ENCODE data around the gene RAP1GAP2. TPM values are rescaled to one million over a fixed set of nuclear protein-coding genes. Genes with fewer than 3 reads are reported as not detected.

Gene RAP1GAP2
- total RNA-seq, 4 donors from 2014 or later, result 0.85 to 2.4 (median 1.5) TPM

- intact Hi-C loops (cut with DNase I; ENCODE audit: low total_unique reads) (no loop called here), in situ Hi-C loops (cut with MboI; ENCODE audit: low sequenced_read_pairs in 4 of 4) (no loop called here)
- no peak overlapping the region for H3K27ac ChIP-seq
- DNase-seq (no peak), ATAC-seq (no peak)
- H3K36me3 ChIP-seq, result no peaks in the 10 kb centered on the region
- H3K4me3 ChIP-seq, result no peak overlapping the region
- H3K27me3 ChIP-seq, result peaks cover 5 to 14% (median 6%) of the 10 kb centered on the region in 3 donors
- no peaks in the 10 kb centered on the region for H3K9me3 ChIP-seq
- TF ChIP-seq POLR2A (IDR thresholded peaks at IDR 0.05), result no peak
- TF ChIP-seq, protein P1, sequence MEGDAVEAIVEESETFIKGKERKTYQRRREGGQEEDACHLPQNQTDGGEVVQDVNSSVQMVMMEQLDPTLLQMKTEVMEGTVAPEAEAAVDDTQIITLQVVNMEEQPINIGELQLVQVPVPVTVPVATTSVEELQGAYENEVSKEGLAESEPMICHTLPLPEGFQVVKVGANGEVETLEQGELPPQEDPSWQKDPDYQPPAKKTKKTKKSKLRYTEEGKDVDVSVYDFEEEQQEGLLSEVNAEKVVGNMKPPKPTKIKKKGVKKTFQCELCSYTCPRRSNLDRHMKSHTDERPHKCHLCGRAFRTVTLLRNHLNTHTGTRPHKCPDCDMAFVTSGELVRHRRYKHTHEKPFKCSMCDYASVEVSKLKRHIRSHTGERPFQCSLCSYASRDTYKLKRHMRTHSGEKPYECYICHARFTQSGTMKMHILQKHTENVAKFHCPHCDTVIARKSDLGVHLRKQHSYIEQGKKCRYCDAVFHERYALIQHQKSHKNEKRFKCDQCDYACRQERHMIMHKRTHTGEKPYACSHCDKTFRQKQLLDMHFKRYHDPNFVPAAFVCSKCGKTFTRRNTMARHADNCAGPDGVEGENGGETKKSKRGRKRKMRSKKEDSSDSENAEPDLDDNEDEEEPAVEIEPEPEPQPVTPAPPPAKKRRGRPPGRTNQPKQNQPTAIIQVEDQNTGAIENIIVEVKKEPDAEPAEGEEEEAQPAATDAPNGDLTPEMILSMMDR (IDR thresholded peaks at IDR 0.05 in 4 of 5, conservative IDR thresholded peaks at IDR 0.05 in 1 of 5), result no peak
- H3K4me1 ChIP-seq, result no peaks in the 10 kb centered on the region
Measured at GRCh38 chr17:2797637-2798036, 1.4 kb downstream of the RAP1GAP2 start.

DNA sequence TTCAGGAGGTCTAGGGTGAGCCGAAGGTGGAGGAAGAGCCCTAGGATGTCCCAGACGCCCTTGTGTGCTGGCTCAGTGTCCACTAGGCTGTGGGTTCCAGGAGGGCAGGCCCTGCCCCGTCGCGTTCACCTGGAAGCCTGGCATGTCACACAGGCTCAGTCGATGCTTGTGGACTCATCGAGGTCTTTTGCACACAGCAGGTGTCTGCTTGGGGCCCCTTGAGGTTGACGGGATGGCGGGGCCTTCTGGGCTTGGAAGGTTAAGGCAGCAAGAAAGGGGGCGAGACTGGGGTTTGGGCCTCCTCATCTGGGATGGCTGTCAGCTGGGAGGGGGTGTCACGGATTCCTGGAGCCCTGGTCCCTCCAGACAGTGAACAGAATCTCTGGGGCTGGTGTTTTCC, 1.9 kb downstream of the RAP1GAP2 start:
- TF ChIP-seq, protein P1 (IDR thresholded peaks at IDR 0.05 in 4 of 5, conservative IDR thresholded peaks at IDR 0.05 in 1 of 5), result no peak
- no peak for TF ChIP-seq POLR2A (IDR thresholded peaks at IDR 0.05)
- no peak overlapping the region for H3K4me3 ChIP-seq
- DNase-seq (no peak), ATAC-seq (no peak)
- H3K36me3 ChIP-seq, result no peaks in the 10 kb centered on the region
- no peaks in the 10 kb centered on the region for H3K9me3 ChIP-seq
- no peak overlapping the region for H3K27ac ChIP-seq
- no peaks in the 10 kb centered on the region for H3K4me1 ChIP-seq
- H3K27me3 ChIP-seq, result peaks cover 6 to 14% (median 9%) of the 10 kb centered on the region in 3 donors
- in situ Hi-C loops (cut with MboI; ENCODE audit: low sequenced_read_pairs in 4 of 4), result no loop called here
- intact Hi-C loops (cut with DNase I; ENCODE audit: low total_unique reads), result no loop called here

DNA sequence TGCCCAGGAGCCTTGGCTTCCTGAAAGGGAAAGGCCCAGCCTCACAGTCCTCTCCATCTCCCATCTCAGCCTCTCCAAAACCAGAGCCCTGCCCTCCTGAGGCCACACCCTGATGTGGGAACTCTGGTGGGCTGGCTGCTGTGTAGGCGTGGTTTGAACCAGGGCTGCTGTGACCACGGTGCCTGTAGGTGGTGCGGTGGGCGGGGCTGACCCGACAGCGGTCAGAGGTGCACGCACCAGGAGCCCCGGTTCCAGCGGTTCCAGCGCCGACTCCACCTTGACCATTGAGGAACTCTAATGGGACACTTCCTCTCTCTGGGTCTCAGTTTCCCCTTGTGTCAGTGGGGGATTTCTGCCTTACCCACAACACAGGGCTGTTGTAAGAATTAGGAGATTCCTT, 2.4 kb downstream of the RAP1GAP2 start:
- intact Hi-C loops (cut with DNase I; ENCODE audit: low total_unique reads) (no loop called here), in situ Hi-C loops (cut with MboI; ENCODE audit: low sequenced_read_pairs in 4 of 4) (no loop called here)
- Histone ChIP-seq H3K9me3 (no peaks in the 10 kb centered on the region), H3K4me3 (no peak overlapping the region), H3K4me1 (no peaks in the 10 kb centered on the region), H3K36me3 (no peaks in the 10 kb centered on the region), H3K27me3 (peaks cover 6 to 16% (median 9%) of the 10 kb centered on the region in 3 donors), H3K27ac (no peak overlapping the region)
- TF ChIP-seq, protein P1 (IDR thresholded peaks at IDR 0.05 in 4 of 5, conservative IDR thresholded peaks at IDR 0.05 in 1 of 5), result no peak
- TF ChIP-seq POLR2A (IDR thresholded peaks at IDR 0.05), result no peak
- DNase-seq (no peak), ATAC-seq (no peak)

- Histone ChIP-seq H3K27ac (no peak overlapping the region), H3K4me3 (no peak overlapping the region), H3K9me3 (no peaks in the 10 kb centered on the region), H3K36me3 (no peaks in the 10 kb centered on the region), H3K27me3 (peaks cover 6 to 16% (median 9%) of the 10 kb centered on the region in 3 donors), H3K4me1 (no peaks in the 10 kb centered on the region)
- intact Hi-C loops (cut with DNase I; ENCODE audit: low total_unique reads), result no loop called here
- TF ChIP-seq, protein P1 (IDR thresholded peaks at IDR 0.05 in 4 of 5, conservative IDR thresholded peaks at IDR 0.05 in 1 of 5), result no peak
- TF ChIP-seq POLR2A (IDR thresholded peaks at IDR 0.05), result no peak
- in situ Hi-C loops (cut with MboI; ENCODE audit: low sequenced_read_pairs in 4 of 4), result no loop called here
- DNase-seq (no peak), ATAC-seq (no peak)
Measured at GRCh38 chr17:2799653-2800052, 3.4 kb downstream of the RAP1GAP2 start.

DNA sequence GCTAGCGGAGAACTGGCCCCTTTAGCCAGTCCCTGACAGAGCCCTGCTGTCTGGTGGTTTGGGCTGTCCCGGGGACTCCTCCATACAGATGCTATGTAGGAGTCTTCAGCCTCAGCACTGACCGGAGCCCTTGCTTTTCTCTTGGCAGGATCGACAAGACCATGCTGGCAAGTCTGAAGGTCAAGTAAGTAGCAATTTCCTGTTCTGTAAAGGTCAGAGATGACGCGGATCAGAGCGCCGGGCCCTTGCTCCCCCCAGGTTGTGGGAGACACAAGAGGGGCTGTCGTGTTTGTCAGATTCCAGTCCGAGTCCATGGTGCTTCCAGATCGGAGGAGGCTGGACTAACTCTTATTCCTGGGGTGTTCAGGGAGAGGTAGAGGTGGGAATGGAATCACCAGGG, 4.1 kb downstream of the RAP1GAP2 start:
- H3K27ac ChIP-seq, result no peak overlapping the region
- no peaks in the 10 kb centered on the region for H3K9me3 ChIP-seq
- intact Hi-C loops (cut with DNase I; ENCODE audit: low total_unique reads) (no loop called here), in situ Hi-C loops (cut with MboI; ENCODE audit: low sequenced_read_pairs in 4 of 4) (no loop called here)
- DNase-seq, result no peak
- H3K27me3 ChIP-seq, result peaks cover 6 to 13% (median 7%) of the 10 kb centered on the region in 3 donors
- no peak overlapping the region for H3K4me3 ChIP-seq
- no peaks in the 10 kb centered on the region for H3K36me3 ChIP-seq
- ATAC-seq, result no peak
- TF ChIP-seq, protein P1 (IDR thresholded peaks at IDR 0.05 in 4 of 5, conservative IDR thresholded peaks at IDR 0.05 in 1 of 5), result no peak
- TF ChIP-seq POLR2A (IDR thresholded peaks at IDR 0.05), result no peak
- H3K4me1 ChIP-seq, result no peaks in the 10 kb centered on the region

Measured in gastrocnemius medialis (tissue), 4 donors.